Right cardiac atrium (tissue), 5 donors: Measurements from ENCODE around the gene ZNF581. TPM values are rescaled to one million over a fixed set of nuclear protein-coding genes. Genes with fewer than 3 reads are reported as not detected.

Source experiments
- ATAC-seq, 2 donors: fragments of 200-7000 bp; cut with Tn5 transposase; one replicate each; pipeline versions ENCODE4 v1.8.0 to v1.9.1; 2020; ENCODE audit warnings: moderate library complexity in 2 of 2, mild to moderate bottlenecking in 1 of 2
- DNase-seq, 3 donors: peaks; one replicate each; pipeline ENCODE4 v3.0.0-alpha.2; 2020
- H3K27ac ChIP-seq: one replicate; pipeline ENCODE4 v1.5.1; 2013; ENCODE audit warnings: mild to moderate bottlenecking, low read length, control low read depth, moderate library complexity
- H3K27me3 ChIP-seq: one replicate; pipeline ENCODE4 v1.6.1; 2013; ENCODE audit not compliant: control insufficient read depth, insufficient read depth
- H3K4me1 ChIP-seq: one replicate; pipeline ENCODE4 v1.6.1; 2013; ENCODE audit warnings: low read length; ENCODE audit not compliant: control insufficient read depth, insufficient read depth
- H3K4me3 ChIP-seq: one replicate; pipeline ENCODE4 v1.5.1; 2013; ENCODE audit warnings: low read length, control low read depth
- H3K9me3 ChIP-seq: one replicate; pipeline ENCODE4 v1.6.1; 2013; ENCODE audit warnings: low read length; ENCODE audit not compliant: control insufficient read depth
- WGBS: extraction: QIAGEN DNeasy Blood & Tissue Kit; methylation state at CpG from one replicate; pipeline ENCODE4 v1.1.7; 2013; 5-methylcytosine and 5-hydroxymethylcytosine counted together
- intact Hi-C, 4 donors: fragments of 100-400 bp; cut with DNase I; formaldehyde crosslinking; loops; one replicate each; pipeline versions ENCODE4 v1.11.0 to v1.14.0; 2022 to 2023
- polyA plus RNA-seq: library from polyadenylated mRNA; stranded (reverse); fragments of 200-250 nt; gene quantifications from one replicate; pipeline ENCODE4 v1.2.3, GENCODE V29; 2013
- total RNA-seq, 4 donors: library from RNA; stranded (reverse); fragmentation: NEBNext Ultra II Directional; extraction: Animal tissue kit (Norgen Biotek cat#: 25700); gene quantifications; one replicate each; pipeline ENCODE4 v1.2.1, GENCODE V29; 2021
- donor health status: healthy with polysubstance abuse.
- donor health status: DM: no; HTN: yes; CAD: no.
- donor health status: DM: no; HTN: no; CAD: no.
- donor health status: DM: no; HTN: yes; CAD: no; lungs with severe emphysema.
- donor health status: DM: yes; HTN: yes; CAD: no.

The ZNF581 gene
- total and polyA plus RNA-seq, 5 donors: 6.3 to 12.5 (median 9.2) TPM

GRCh38 chr19:55650126-55650557 is 6.7 kb downstream of the ZNF581 start:
- H3K9me3 ChIP-seq: no peaks in the 10 kb centered on the region
- intact Hi-C loops: no loop called here
- 89% methylated on average over 4 of the region's 4 CpGs for WGBS
- DNase-seq: peak in 1 of 3 donors; percentile 14
- no peak overlapping the region for H3K4me3 ChIP-seq
- ATAC-seq: no peak
- H3K27me3 ChIP-seq: no peaks in the 10 kb centered on the region
- no peaks in the 10 kb centered on the region for H3K4me1 ChIP-seq
- H3K27ac ChIP-seq: no peak overlapping the region

GRCh38 chr19:55650602-55651230 is 7.3 kb downstream of the ZNF581 start:
- Histone ChIP-seq H3K4me1 (no peaks in the 10 kb centered on the region), H3K27me3 (no peaks in the 10 kb centered on the region), H3K4me3 (no peak overlapping the region), H3K9me3 (no peaks in the 10 kb centered on the region), H3K27ac (no peak overlapping the region)
- intact Hi-C loops: no loop called here
- DNase-seq: peak in 1 of 3 donors; percentile 64
- no peak for ATAC-seq
- 92% methylated on average over 17 of the region's 17 CpGs for WGBS

- 81% methylated on average over 18 of the region's 18 CpGs for WGBS
- intact Hi-C loops: no loop called here
These were observed 7.8 kb downstream of the ZNF581 start for GRCh38 chr19:55651236-55651635.

GRCh38 chr19:55652311-55653128 is 9.1 kb downstream of the ZNF581 start:
- Histone ChIP-seq H3K9me3 (no peaks in the 10 kb centered on the region), H3K4me3 (no peak overlapping the region), H3K27ac (no peak overlapping the region), H3K4me1 (peaks cover 9% of the 10 kb centered on the region), H3K27me3 (no peaks in the 10 kb centered on the region)
- intact Hi-C loops: no loop called here
- no peak for ATAC-seq
- 73% methylated on average over 71 of the region's 71 CpGs for WGBS
- peak in 2 of 3 donors; percentile 75 to 82 for DNase-seq

More at GRCh38 chr19:55651236-55651635, 7.8 kb downstream of the ZNF581 start:
- Histone ChIP-seq H3K4me3 (no peak overlapping the region), H3K4me1 (no peaks in the 10 kb centered on the region), H3K27ac (no peak overlapping the region), H3K9me3 (no peaks in the 10 kb centered on the region), H3K27me3 (no peaks in the 10 kb centered on the region)
- ATAC-seq (no peak), DNase-seq (no peak)

GRCh38 chr19:55653651-55654322 is 10.3 kb downstream of the ZNF581 start:
- intact Hi-C loops: no loop called here
- Histone ChIP-seq H3K27ac (peak overlapping the region; percentile 99), H3K4me3 (peak overlapping the region; percentile 92), H3K27me3 (no peaks in the 10 kb centered on the region), H3K9me3 (no peaks in the 10 kb centered on the region), H3K4me1 (peaks cover 14% of the 10 kb centered on the region)
- under 1% methylated on average over 57 of the region's 57 CpGs for WGBS
- peak; percentile 72 to 75 for ATAC-seq
- DNase-seq: peak; percentile 98 to 99 (median 99)

GRCh38 chr19:55654323-55654867 is 10.9 kb downstream of the ZNF581 start:
- peak; percentile 99 to 100 (median 100) for DNase-seq
- peak; percentile 80 to 84 for ATAC-seq
- peak overlapping the region; percentile 92 for H3K4me3 ChIP-seq
- under 1% methylated on average over 52 of the region's 52 CpGs for WGBS
- intact Hi-C loops: no loop called here
- no peaks in the 10 kb centered on the region for H3K9me3 ChIP-seq
- H3K27ac ChIP-seq: peak overlapping the region; percentile 99
- H3K27me3 ChIP-seq: no peaks in the 10 kb centered on the region
- H3K4me1 ChIP-seq: peaks cover 14% of the 10 kb centered on the region

- ATAC-seq (peak; percentile 69 to 71), DNase-seq (peak; percentile 96 to 99 (median 98))
- intact Hi-C loops: no loop called here
- peak within 1 kb of the TSS; percentile 92 for H3K4me3 ChIP-seq
- under 1% methylated on average over 94 of the region's 95 CpGs for WGBS
- peak within 1 kb of the TSS; percentile 99 for H3K27ac ChIP-seq
- no peaks in the 10 kb centered on the region for H3K27me3 ChIP-seq
- no peaks in the 10 kb centered on the region for H3K9me3 ChIP-seq
- peaks cover 14% of the 10 kb centered on the region for H3K4me1 ChIP-seq
These were observed 11.6 kb downstream of the ZNF581 start, which contains the start of gene U2AF2 for GRCh38 chr19:55654868-55655647. TSS of gene U2AF2 (plus strand) at chr19:55655035. CDS start at chr19:55655105, 70 bp downstream.

GRCh38 chr19:55655648-55656040 is 12.2 kb downstream of the ZNF581 start:
- ATAC-seq (no peak), DNase-seq (peak in 1 of 3 donors; percentile 38)
- Histone ChIP-seq H3K9me3 (no peaks in the 10 kb centered on the region), H3K4me1 (peaks cover 14% of the 10 kb centered on the region), H3K27me3 (no peaks in the 10 kb centered on the region), H3K4me3 (peak overlapping the region; percentile 92), H3K27ac (peak overlapping the region; percentile 92)
- intact Hi-C loops: no loop called here
- WGBS: under 1% methylated on average over 19 of the region's 19 CpGs

GRCh38 chr19:55656552-55656951 is 13.1 kb downstream of the ZNF581 start:
- Histone ChIP-seq H3K4me3 (peak overlapping the region; percentile 92), H3K27me3 (no peaks in the 10 kb centered on the region), H3K4me1 (peaks cover 14% of the 10 kb centered on the region), H3K27ac (no peak overlapping the region), H3K9me3 (no peaks in the 10 kb centered on the region)
- DNase-seq (no peak), ATAC-seq (no peak)
- 54% methylated on average over 7 of the region's 7 CpGs for WGBS
- intact Hi-C loops: no loop called here
